ENCODE measurements around the gene INSL4. TPM values are rescaled to one million over a fixed set of nuclear protein-coding genes. Genes with fewer than 3 reads are reported as not detected.

Gene INSL4
- total RNA-seq, 2 donors from 2014 or later: not detected

DNA sequence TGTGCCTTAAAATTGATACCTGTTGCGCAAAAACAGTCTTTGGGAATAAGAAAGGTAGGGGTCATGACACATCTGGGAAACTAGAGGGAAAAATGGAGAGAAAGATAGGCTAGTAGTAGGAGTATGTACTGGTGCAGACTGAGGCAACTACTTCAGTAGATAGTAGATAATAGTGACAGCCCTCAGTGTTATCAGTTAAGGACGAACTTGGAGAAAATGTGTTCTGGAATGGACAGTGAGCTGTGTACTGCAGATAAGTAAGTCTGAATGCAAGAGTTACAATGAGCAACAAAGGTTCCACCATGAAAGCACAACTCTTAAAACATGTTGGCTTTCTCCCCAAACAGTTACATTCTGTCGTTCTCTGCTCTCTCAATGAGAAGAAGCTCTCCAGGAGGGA is 39.2 kb upstream of the INSL4 start:
- Histone ChIP-seq H3K4me1 (no peaks in the 10 kb centered on the region), H3K4me3 (no peak overlapping the region), H3K27me3 (no peaks in the 10 kb centered on the region), H3K27ac (no peak overlapping the region), H3K36me3 (no peaks in the 10 kb centered on the region), H3K9me3 (no peaks in the 10 kb centered on the region)
- no peak for DNase-seq (ENCODE audit: low spot score)
- no peak for TF ChIP-seq CTCF (IDR thresholded peaks at IDR 0.05)

- Histone ChIP-seq H3K36me3 (no peaks in the 10 kb centered on the region), H3K4me3 (no peak overlapping the region), H3K4me1 (no peaks in the 10 kb centered on the region), H3K27me3 (no peaks in the 10 kb centered on the region), H3K27ac (no peak overlapping the region), H3K9me3 (peaks cover 0 to 9% of the 10 kb centered on the region in 2 donors)
- no peak for TF ChIP-seq CTCF (IDR thresholded peaks at IDR 0.05)
- no peak for DNase-seq (ENCODE audit: low spot score)
Observed at GRCh38 chr9:5193345-5193744, 37.9 kb upstream of the INSL4 start.

- H3K27ac ChIP-seq: no peak overlapping the region
Observed at GRCh38 chr9:5195463-5195862, 35.8 kb upstream of the INSL4 start.

DNA sequence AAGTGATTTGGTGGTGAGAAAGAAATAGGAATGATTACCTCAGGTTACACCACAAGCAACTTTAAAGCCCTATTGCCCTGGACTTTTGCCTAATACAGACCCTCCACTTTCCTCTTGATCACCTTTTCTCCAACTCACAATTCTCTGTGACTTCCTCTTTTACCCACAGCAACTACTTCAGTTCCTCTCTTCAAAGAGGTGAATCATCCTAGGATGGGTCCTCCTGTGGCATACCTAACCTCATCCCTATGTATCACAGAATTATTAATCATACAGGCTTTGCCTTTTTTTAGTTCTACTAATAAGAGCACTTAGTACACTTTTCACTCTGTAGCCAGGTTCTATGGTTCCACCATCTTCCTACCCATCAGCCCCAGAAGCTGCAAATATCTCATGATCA is 26.1 kb upstream of the INSL4 start:
- Histone ChIP-seq H3K27ac (no peak overlapping the region), H3K27me3 (no peaks in the 10 kb centered on the region), H3K4me1 (no peaks in the 10 kb centered on the region), H3K9me3 (peaks cover 0 to 5% of the 10 kb centered on the region in 2 donors), H3K4me3 (no peak overlapping the region), H3K36me3 (no peaks in the 10 kb centered on the region)
- DNase-seq (ENCODE audit: low spot score): no peak
- TF ChIP-seq CTCF (IDR thresholded peaks at IDR 0.05): no peak

More at GRCh38 chr9:5195463-5195862, 35.8 kb upstream of the INSL4 start:
- no peak for TF ChIP-seq CTCF (IDR thresholded peaks at IDR 0.05)
- Histone ChIP-seq H3K36me3 (no peaks in the 10 kb centered on the region), H3K4me1 (no peaks in the 10 kb centered on the region), H3K4me3 (no peak overlapping the region), H3K9me3 (peaks cover 0 to 9% of the 10 kb centered on the region in 2 donors), H3K27me3 (no peaks in the 10 kb centered on the region)
- no peak for DNase-seq (ENCODE audit: low spot score)

DNA sequence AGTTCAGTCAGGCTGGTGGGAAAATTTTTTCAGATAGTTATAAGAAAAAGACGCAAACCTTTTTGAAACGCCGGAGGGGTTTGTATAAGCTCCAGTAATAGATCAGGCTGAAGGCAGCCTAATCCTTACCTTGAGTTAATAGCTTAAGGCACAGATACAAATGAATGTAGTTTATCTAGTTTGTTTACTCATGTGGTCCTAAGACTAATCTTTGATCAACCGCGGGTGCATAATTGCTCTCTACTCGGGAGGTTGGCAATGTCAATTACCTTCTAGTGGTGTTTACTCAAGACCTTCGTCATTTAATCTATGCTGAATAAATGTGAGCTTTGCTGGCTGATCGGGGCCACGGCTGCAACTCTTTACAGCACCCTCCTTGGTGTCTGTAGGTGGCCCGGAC is 665 bp upstream of the INSL4 start:
- H3K36me3 ChIP-seq: no peaks in the 10 kb centered on the region
- TF ChIP-seq CTCF (IDR thresholded peaks at IDR 0.05): no peak
- DNase-seq (ENCODE audit: low spot score): no peak
- H3K27me3 ChIP-seq: no peaks in the 10 kb centered on the region
- peaks cover 0 to 2% of the 10 kb centered on the region in 2 donors for H3K9me3 ChIP-seq
- H3K27ac ChIP-seq: no peak overlapping the region
- no peaks in the 10 kb centered on the region for H3K4me1 ChIP-seq
- H3K4me3 ChIP-seq: no peak overlapping the region
